IMR-90 (cell line): Measurements from ENCODE around the gene ZSCAN23. TPM values are rescaled to one million over a fixed set of nuclear protein-coding genes. Genes with fewer than 3 reads are reported as not detected.
"Not testable (repeated sequence)": the region's sequence is repeated elsewhere in the genome, so short reads cannot be mapped to it uniquely, and the experiment has no call there.

ENCODE experiments used
- ATAC-seq: fragments of 200-7000 bp; cut with Tn5 transposase; 2 replicates; pipeline ENCODE4 v1.9.1; 2020; ENCODE audit warnings: low read depth, mild to moderate bottlenecking, moderate library complexity
- BruUV-seq: library from RNA; stranded (reverse); fragments of 400-500 nt; replicated peaks from 2 replicates; lab custom pipeline; 2021; lab: Mats Ljungman, UMichigan
- CTCF ChIA-PET: fragments of 300-600 bp; formaldehyde crosslinking; extraction: SDS; loops from one replicate; lab custom pipeline; 2021; ENCODE audit warnings: antibody characterized with exemption; lab: Yijun Ruan, JAX
- POLR2A ChIA-PET: fragments of 300-600 bp; sonication (Branson Sonifier 250); formaldehyde crosslinking; loops from one replicate; lab custom pipeline; 2022; ENCODE audit warnings: antibody characterized with exemption; ENCODE audit not compliant: unreplicated experiment; lab: Charles Lee
- DNase-seq: peaks from one replicate; pipeline ENCODE4 v3.0.0; 2013
- H2AFZ ChIP-seq: replicated peaks from 2 replicates; pipeline ENCODE3; 2013; ENCODE audit warnings: low read length, mild to moderate bottlenecking; ENCODE audit not compliant: poor library complexity
- H2AK5ac ChIP-seq: 2 replicates; pipeline ENCODE4 v1.6.1; 2013; ENCODE audit warnings: low read depth, low read length, inconsistent platforms
- H2AK9ac ChIP-seq: replicated peaks from 2 replicates; pipeline ENCODE3; 2013; ENCODE audit warnings: mild to moderate bottlenecking, low read depth, low read length, moderate library complexity; ENCODE audit not compliant: poor library complexity
- H2BK120ac ChIP-seq: 2 replicates; pipeline ENCODE4 v1.6.1; 2013; ENCODE audit warnings: low read depth, low read length, inconsistent platforms
- H2BK15ac ChIP-seq: 3 replicates; pipeline ENCODE4 v1.6.1; 2013; ENCODE audit warnings: low read depth, low read length, inconsistent platforms
- H2BK20ac ChIP-seq: 2 replicates; pipeline ENCODE4 v1.6.1; 2013; ENCODE audit warnings: low read depth, mild to moderate bottlenecking, inconsistent platforms, low read length, moderate library complexity
- H2BK5ac ChIP-seq: 2 replicates; pipeline ENCODE4 v1.6.1; 2013; ENCODE audit warnings: mild to moderate bottlenecking, low read depth, low read length, inconsistent platforms; ENCODE audit not compliant: poor library complexity, severe bottlenecking
- H3K14ac ChIP-seq: replicated peaks from 2 replicates; pipeline ENCODE4 v1.6.1; 2013; ENCODE audit warnings: low read depth, low read length, inconsistent platforms
- H3K18ac ChIP-seq: 2 replicates; pipeline ENCODE4 v1.6.1; 2013; ENCODE audit warnings: low read depth, low read length, control low read depth
- H3K23ac ChIP-seq: 2 replicates; pipeline ENCODE4 v1.6.1; 2013; ENCODE audit warnings: low read depth, low read length, inconsistent platforms
- H3K27ac ChIP-seq: 2 replicates; pipeline ENCODE4 v1.5.1; 2013; ENCODE audit warnings: mild to moderate bottlenecking, control low read depth, low read length; ENCODE audit not compliant: insufficient read depth
- H3K27me3 ChIP-seq: 2 replicates; pipeline ENCODE4 v1.6.1; 2013; ENCODE audit warnings: low read length; ENCODE audit not compliant: control insufficient read depth, insufficient read depth
- H3K36me3 ChIP-seq: 2 replicates; pipeline ENCODE4 v1.6.1; 2013; ENCODE audit warnings: low read length, mixed read lengths; ENCODE audit not compliant: control insufficient read depth, insufficient read depth
- H3K4ac ChIP-seq: 2 replicates; pipeline ENCODE4 v1.6.1; 2013; ENCODE audit warnings: low read depth, low read length, inconsistent platforms
- H3K4me1 ChIP-seq: 2 replicates; pipeline ENCODE4 v1.6.1; 2013; ENCODE audit warnings: low read length, mixed read lengths; ENCODE audit not compliant: control insufficient read depth, insufficient read depth
- H3K4me2 ChIP-seq: 2 replicates; pipeline ENCODE4 v1.6.1; 2013; ENCODE audit warnings: low read depth, mild to moderate bottlenecking, control low read depth, low read length, moderate library complexity
- H3K4me3 ChIP-seq: 2 replicates; pipeline ENCODE4 v1.5.1; 2013; ENCODE audit warnings: low read depth, mild to moderate bottlenecking, control low read depth, low read length, moderate library complexity; ENCODE audit not compliant: insufficient read depth
- H3K56ac ChIP-seq: 2 replicates; pipeline ENCODE4 v1.6.1; 2013; ENCODE audit warnings: low read length, inconsistent platforms; ENCODE audit not compliant: insufficient read depth; ENCODE audit errors: extremely low read depth
- H3K79me1 ChIP-seq, 2 experiments: 2 replicates each; pipeline ENCODE4 v1.6.1; 2013; ENCODE audit warnings: low read length in 2 of 2, inconsistent platforms in 1 of 2, low read depth in 1 of 2
- H3K9ac ChIP-seq: 2 replicates; pipeline ENCODE4 v1.6.1; 2013; ENCODE audit warnings: low read depth, low read length, control low read depth
- H3K9me1 ChIP-seq: 2 replicates; pipeline ENCODE4 v1.6.1; 2013; ENCODE audit warnings: low read length, inconsistent platforms; ENCODE audit not compliant: insufficient read depth
- H3K9me3 ChIP-seq: 2 replicates; pipeline ENCODE4 v1.6.1; 2013; ENCODE audit warnings: low read length; ENCODE audit not compliant: control insufficient read depth, insufficient read depth
- H4K20me1 ChIP-seq: 2 replicates; pipeline ENCODE4 v1.6.1; 2013; ENCODE audit warnings: low read length, inconsistent platforms; ENCODE audit not compliant: insufficient read depth
- H4K5ac ChIP-seq: 2 replicates; pipeline ENCODE4 v1.6.1; 2013; ENCODE audit warnings: mild to moderate bottlenecking, low read depth, low read length, control low read depth
- H4K8ac ChIP-seq, 2 experiments: 2 replicates each; pipeline ENCODE4 v1.6.1; 2013; ENCODE audit warnings: low read depth in 2 of 2, low read length in 2 of 2, control low read depth in 1 of 2, inconsistent platforms in 1 of 2
- H4K91ac ChIP-seq: 2 replicates; pipeline ENCODE4 v1.6.1; 2013; ENCODE audit warnings: low read depth, low read length, inconsistent platforms; ENCODE audit not compliant: insufficient read depth
- FOS ChIP-seq: fragments of 150-350 bp; IDR thresholded peaks from 2 replicates; pipeline ENCODE4 v1.6.1; 2016; ENCODE audit warnings: low read depth, low read length
- RAD21 ChIP-seq: IDR thresholded peaks from 2 replicates; pipeline ENCODE4 v1.6.1; 2012; ENCODE audit warnings: low read length, improper control_type of control experiment
- WGBS, 2 experiments: methylation state at CpG; one replicate each; pipeline versions ENCODE4 v1.1.5 to v1.1.7; 2013; ENCODE audit warnings: missing lambda C conversion rate in 2 of 2; ENCODE audit not compliant: insufficient read length in 1 of 2; ENCODE audit errors: extremely low coverage in 2 of 2; 5-methylcytosine and 5-hydroxymethylcytosine counted together
- dilution Hi-C: fragments of 300-500 bp; cut with HindIII; formaldehyde crosslinking; loops from one replicate; pipeline ENCODE4 v1.14.3; 2018; ENCODE audit warnings: low sequenced_read_pairs; ENCODE audit not compliant: unreplicated experiment
- in situ Hi-C: fragments of 300-500 bp; cut with MboI; formaldehyde crosslinking; loops from 3 replicates; pipeline ENCODE4 v1.14.3; 2019; ENCODE audit warnings: low sequenced_read_pairs, inconsistent platforms, mixed read lengths
- intact Hi-C: fragments of 100-400 bp; cut with micrococcal nuclease; formaldehyde crosslinking; loops from 2 replicates; pipeline ENCODE4 v1.10.0; 2022
- polyA plus RNA-seq, 3 experiments: library from polyadenylated mRNA; depleted of rRNA; stranded (reverse); fragments of >200 nt; gene quantifications; 2 replicates each; pipeline ENCODE4 v1.2.3, GENCODE V29; 2012; ENCODE audit warnings: low replicate concordance in 1 of 3
- total RNA-seq: library from RNA; depleted of rRNA; stranded (reverse); fragments of >200 nt; gene quantifications from 2 replicates; pipeline ENCODE4 v1.2.3, GENCODE V29; 2012

Gene ZSCAN23
- total and polyA plus RNA-seq, 2 of the 4 experiments (the other 2 are of a cell fraction) = 1.7 to 8.4 TPM

DNA sequence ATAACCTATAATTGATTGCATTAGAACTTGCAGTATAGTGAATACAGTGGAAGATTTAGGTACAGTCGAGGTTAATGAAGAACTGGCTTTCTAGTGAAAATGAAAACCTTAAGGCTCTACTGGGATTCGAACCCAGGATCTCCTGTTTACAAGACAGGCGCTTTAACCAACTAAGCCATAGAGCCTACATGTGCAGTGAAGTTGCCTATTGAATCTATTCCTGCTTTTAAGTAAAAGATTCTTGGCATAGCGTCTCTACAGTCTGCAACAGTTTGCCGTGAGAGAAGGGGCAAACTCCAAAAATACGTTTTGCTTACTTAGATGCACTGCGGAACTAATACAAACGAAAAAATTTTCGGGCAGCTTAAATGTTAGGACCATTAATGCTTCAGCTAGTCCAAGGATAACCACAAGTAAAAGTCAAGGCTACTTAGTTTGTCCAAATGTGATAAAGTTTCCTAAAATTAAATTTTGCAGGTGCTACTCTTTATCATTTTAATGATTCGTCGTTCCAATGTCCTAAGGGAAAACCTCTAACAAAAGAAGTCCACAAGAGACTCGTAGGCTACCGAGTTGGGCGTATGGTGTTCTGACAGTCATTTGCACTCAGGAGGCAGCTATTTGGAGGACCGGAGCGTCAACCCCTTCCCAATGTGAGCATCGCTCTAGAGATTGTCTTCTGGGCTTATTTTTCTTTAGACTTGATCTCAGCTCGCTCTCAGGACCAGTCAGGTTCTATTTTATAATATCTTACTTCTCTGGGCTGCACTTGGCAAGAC lies 31.3 kb upstream of the ZSCAN23 start:
- H3K27ac ChIP-seq = no peak overlapping the region
- peak; percentile 92 for DNase-seq
- H3K4me2 ChIP-seq = peak overlapping the region; percentile 97
- peaks cover 7% of the 10 kb centered on the region for H3K27me3 ChIP-seq
- dilution Hi-C loops = no loop called here
- no peaks in the 10 kb centered on the region for H3K9me3 ChIP-seq
- H2BK120ac ChIP-seq = no peak overlapping the region
- no peak overlapping the region for H4K91ac ChIP-seq
- no peak overlapping the region for H4K5ac ChIP-seq
- H3K36me3 ChIP-seq = no peaks in the 10 kb centered on the region
- H2BK15ac ChIP-seq = no peak overlapping the region
- WGBS, 2 experiments = 0% methylated on average over 1 of the region's 18 CpGs; no CpG with 5 or more reads in 1 of the 2 experiments
- no peaks in the 10 kb centered on the region for H3K79me1 ChIP-seq
- no peak overlapping the region for H4K8ac ChIP-seq
- peak; percentile 98 for ATAC-seq
- ChIA-PET CTCF (no interaction called here), POLR2A (no interaction called here)
- BruUV-seq = no TSS peak
- TF ChIP-seq FOS = peak; percentile 92
- no peak for TF ChIP-seq RAD21
- no peak overlapping the region for H3K18ac ChIP-seq
- no peak overlapping the region for H3K56ac ChIP-seq
- intact Hi-C loops = loop anchor here (2.0 kb wide), 4 partner anchors 14 to 114 kb away; partner anchors contain the start of gene ZSCAN12
- H3K9me1 ChIP-seq = no peaks in the 10 kb centered on the region
- no peak overlapping the region for H3K23ac ChIP-seq
- no peak overlapping the region for H3K4ac ChIP-seq
- H3K14ac ChIP-seq = no peak overlapping the region
- no peaks in the 10 kb centered on the region for H3K4me1 ChIP-seq
- H3K9ac ChIP-seq = no peak overlapping the region
- in situ Hi-C loops = no loop called here
- H2BK20ac ChIP-seq = no peak overlapping the region
- no peak overlapping the region for H2AK9ac ChIP-seq
- H2AK5ac ChIP-seq = no peak overlapping the region
- H4K20me1 ChIP-seq = no peaks in the 10 kb centered on the region
- H3K4me3 ChIP-seq = peak overlapping the region; percentile 72
- no peak overlapping the region for H2AFZ ChIP-seq
- no peak overlapping the region for H2BK5ac ChIP-seq

DNA sequence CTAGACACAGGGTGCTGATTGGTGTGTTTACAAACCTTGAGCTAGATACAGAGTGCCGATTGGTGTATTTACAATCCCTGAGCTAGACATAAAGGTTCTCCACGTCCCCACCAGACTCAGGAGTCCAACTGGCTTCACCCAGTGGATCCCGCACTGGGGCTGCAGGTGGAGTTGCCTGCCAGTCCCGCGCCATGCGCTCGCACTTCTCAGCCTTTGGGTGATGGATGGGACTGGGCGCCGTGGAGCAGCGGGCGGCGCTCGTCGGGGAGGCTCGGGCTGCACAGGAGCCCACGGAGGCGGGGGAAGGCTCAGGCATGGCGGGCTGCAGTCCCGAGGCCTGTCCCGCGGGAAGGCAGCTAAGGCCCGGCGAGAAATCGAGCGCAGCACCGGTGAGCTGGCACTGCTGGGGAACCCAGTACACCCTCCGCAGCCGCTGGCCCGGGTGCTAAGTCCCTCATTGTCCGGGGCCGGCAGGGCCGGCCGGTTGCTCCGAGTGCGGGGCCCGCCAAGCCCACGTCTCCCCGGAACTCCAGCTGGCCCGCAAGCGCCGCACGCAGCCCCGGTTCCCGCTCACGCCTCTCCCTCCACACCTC lies 26.0 kb upstream of the ZSCAN23 start:
- H3K4me3 ChIP-seq, H3K27me3 ChIP-seq, H3K79me1 ChIP-seq, ATAC-seq, in situ Hi-C loops, H3K14ac ChIP-seq, H3K18ac ChIP-seq, H2BK120ac ChIP-seq, H4K91ac ChIP-seq, H3K23ac ChIP-seq, CTCF ChIA-PET, H2BK15ac ChIP-seq, H4K5ac ChIP-seq, BruUV-seq, dilution Hi-C loops, H2AFZ ChIP-seq, H4K20me1 ChIP-seq, POLR2A ChIA-PET, H3K27ac ChIP-seq, H3K4me2 ChIP-seq, H2BK20ac ChIP-seq, H3K9ac ChIP-seq, H3K56ac ChIP-seq, H3K36me3 ChIP-seq, H3K9me1 ChIP-seq, H2BK5ac ChIP-seq, H3K4ac ChIP-seq, H4K8ac ChIP-seq, H2AK5ac ChIP-seq, H3K4me1 ChIP-seq, H3K9me3 ChIP-seq, DNase-seq, intact Hi-C loops, H2AK9ac ChIP-seq: not testable (repeated sequence)
- no CpG with 5 or more reads among the region's 45 CpGs for WGBS, 2 experiments
